SK-N-SH (cell line): Measurements from ENCODE around the gene RASGRF2.

Experiments used
- CTCF ChIP-seq: fragments of 200-600 bp; sonication (generic); IDR thresholded peaks from 2 replicates; pipeline ENCODE4 v1.6.1; 2017; ENCODE audit warnings: antibody characterized with exemption, mild to moderate bottlenecking, moderate library complexity
- FOXJ3 ChIP-seq: sonication (generic); formaldehyde crosslinking; IDR thresholded peaks from 2 replicates; pipeline ENCODE4 v1.5.1; 2020; ENCODE audit warnings: mild to moderate bottlenecking, missing genetic modification reagents
- GABPA ChIP-seq: IDR thresholded peaks from 2 replicates; pipeline ENCODE4 v1.4.0; 2012; ENCODE audit warnings: low read depth, mild to moderate bottlenecking
- MEF2A ChIP-seq: IDR thresholded peaks from 2 replicates; pipeline ENCODE4 v1.4.0; 2012; ENCODE audit warnings: low read depth, borderline replicate concordance
- MXI1 ChIP-seq: IDR thresholded peaks from 2 replicates; pipeline ENCODE4 v1.6.1; 2012; ENCODE audit warnings: mild to moderate bottlenecking, low read depth, low read length, improper control_type of control experiment
- POLR2AphosphoS5 ChIP-seq: IDR thresholded peaks from 2 replicates; pipeline ENCODE4 v1.6.1; 2012; ENCODE audit warnings: low read depth, low read length
- RAD21 ChIP-seq: IDR thresholded peaks from 2 replicates; pipeline ENCODE4 v1.6.1; 2012; ENCODE audit warnings: mild to moderate bottlenecking, low read length
- REST ChIP-seq: IDR thresholded peaks from 2 replicates; pipeline ENCODE4 v1.6.1; 2012; ENCODE audit warnings: mild to moderate bottlenecking, low read depth, low read length, moderate library complexity
- RXRA ChIP-seq: IDR thresholded peaks from 2 replicates; pipeline ENCODE4 v1.4.0; 2012; ENCODE audit warnings: low read depth, mild to moderate bottlenecking, borderline replicate concordance

GRCh38 chr5:80990527-80990926 lies 30.4 kb downstream of the RASGRF2 start:
- TF ChIP-seq CTCF (no peak), MEF2A (no peak), RAD21 (no peak), RXRA (no peak), REST (no peak), MXI1 (no peak), POLR2AphosphoS5 (no peak), GABPA (no peak), FOXJ3 (CRISPR knock-in tag) (no peak)
